Measurements from ENCODE around the gene ZNF652. TPM values are rescaled to one million over a fixed set of nuclear protein-coding genes. Genes with fewer than 3 reads are reported as not detected.
"Not testable (repeated sequence)": the region's sequence is repeated elsewhere in the genome, so short reads cannot be mapped to it uniquely, and the experiment has no call there.

ZNF652 gene
- total RNA-seq, 2 experiments from 2014 or later = 37.7 to 42.6 TPM

DNA sequence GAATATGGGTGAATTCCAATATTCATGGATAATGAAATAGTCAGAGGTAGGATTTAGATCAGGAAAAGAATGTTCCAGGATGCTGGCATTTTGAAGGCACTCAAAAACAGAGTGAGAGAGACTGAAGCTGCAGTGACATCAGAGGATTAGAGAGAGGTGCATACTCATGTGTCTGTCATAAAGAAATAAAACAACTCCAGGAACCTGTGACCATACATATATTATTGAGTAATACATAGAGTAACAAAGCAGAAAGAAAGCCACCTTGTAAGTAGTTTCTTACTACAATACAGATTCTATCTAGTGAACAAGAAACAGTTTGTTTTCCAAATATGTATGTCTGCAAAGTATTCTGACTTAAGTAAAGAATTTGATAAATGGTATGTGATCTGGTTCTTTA, 69.1 kb downstream of the ZNF652 start:
- ChIA-PET CTCF (interaction anchor here (0.6 to 3.4 kb wide), 3 partner anchors 102 to 113 kb away, joined by 3 to 20 read pairs (median 3); no protein-coding TSS in a partner anchor), POLR2A (no interaction called here)

DNA sequence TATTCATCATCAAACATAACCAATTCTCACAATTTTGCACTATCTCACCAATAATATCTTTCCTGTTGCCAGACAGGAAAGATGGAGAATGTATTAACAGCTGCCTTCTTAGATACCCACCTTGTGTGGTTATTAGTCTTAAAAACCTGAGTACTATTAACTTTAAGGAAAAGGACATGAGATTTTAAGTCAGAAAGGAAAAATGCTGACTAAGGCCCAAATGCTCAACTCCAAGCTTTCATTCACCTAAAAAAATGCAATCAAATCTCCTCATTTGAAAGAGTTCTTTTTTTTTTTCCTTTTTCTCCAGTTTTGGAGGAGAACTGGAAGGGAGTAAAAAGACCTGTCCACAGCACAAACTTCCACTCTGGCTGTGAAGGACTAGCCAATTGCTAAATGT, 70.1 kb downstream of the ZNF652 start:
- Mint-ChIP-seq H3K27ac (no peak overlapping the region), H3K36me3 (ENCODE audit: low read depth) (peaks cover 11% of the 10 kb centered on the region), H3K27me3 (no peaks in the 10 kb centered on the region), H3K9me3 (no peaks in the 10 kb centered on the region), H3K4me1 (peaks cover 7% of the 10 kb centered on the region), H3K4me3 (no peak overlapping the region)
- POLR2A ChIA-PET = interaction anchor here (1.1 kb wide), 1 partner anchor 32 kb away, joined by 3 read pairs; no protein-coding TSS in a partner anchor
- no peak for DNase-seq
- CTCF ChIA-PET = interaction anchor here (1.0 to 3.4 kb wide), 3 partner anchors 9 to 264 kb away, joined by 4 to 20 read pairs (median 9); no protein-coding TSS in a partner anchor

More for the DNA sequence above, 69.1 kb downstream of the ZNF652 start:
- H3K27ac Mint-ChIP-seq = no peak overlapping the region
- no peak overlapping the region for H3K4me3 Mint-ChIP-seq
- peaks cover 7% of the 10 kb centered on the region for H3K4me1 Mint-ChIP-seq
- H3K9me3 Mint-ChIP-seq = no peaks in the 10 kb centered on the region
- H3K36me3 Mint-ChIP-seq (ENCODE audit: low read depth) = peaks cover 14% of the 10 kb centered on the region
- no peak for DNase-seq
- H3K27me3 Mint-ChIP-seq = no peaks in the 10 kb centered on the region

DNA sequence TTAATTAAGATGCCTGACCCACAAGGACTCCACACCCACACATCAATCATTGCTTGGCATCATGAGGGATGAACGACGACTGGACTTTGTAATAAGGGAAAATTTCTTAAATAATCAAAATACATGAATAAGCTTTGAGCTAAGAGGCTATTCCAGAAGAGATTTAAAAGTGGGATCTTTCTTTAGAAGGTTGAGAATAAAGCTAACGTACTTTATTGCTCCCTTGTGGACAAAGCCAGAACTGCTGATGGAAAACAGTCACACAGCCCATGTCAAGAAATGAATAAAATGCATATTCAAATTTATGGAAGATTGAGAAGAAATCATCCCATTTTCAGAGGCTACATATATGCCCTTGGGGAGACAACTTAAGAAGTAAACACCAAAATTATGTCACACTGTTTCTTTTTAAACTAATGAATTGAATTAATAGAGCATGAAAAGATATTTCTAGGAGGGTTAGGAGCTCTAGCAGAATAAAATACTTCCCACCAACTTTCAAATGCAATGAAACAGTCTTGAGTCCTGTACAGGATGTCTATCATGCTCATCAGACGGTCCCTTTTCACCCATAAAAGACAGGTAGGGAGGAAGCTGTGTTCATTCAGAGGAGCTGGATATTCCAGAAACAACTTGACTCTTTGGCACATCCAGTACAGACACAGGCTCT, 71.2 kb downstream of the ZNF652 start:
- ChIA-PET CTCF (interaction anchor here (0.5 to 3.4 kb wide), 13 partner anchors 10 to 410 kb away, joined by 3 to 20 read pairs (median 4); no protein-coding TSS in a partner anchor), POLR2A (interaction anchor here (1.1 to 1.3 kb wide), 2 partner anchors 31 to 123 kb away, joined by 3 read pairs; partner anchors contain the start of gene PHB1)
- Mint-ChIP-seq H3K9me3 (no peaks in the 10 kb centered on the region), H3K27ac (no peak overlapping the region), H3K4me1 (peaks cover 7% of the 10 kb centered on the region), H3K27me3 (no peaks in the 10 kb centered on the region), H3K36me3 (ENCODE audit: low read depth) (peaks cover 11% of the 10 kb centered on the region), H3K4me3 (no peak overlapping the region)
- no peak for DNase-seq

DNA sequence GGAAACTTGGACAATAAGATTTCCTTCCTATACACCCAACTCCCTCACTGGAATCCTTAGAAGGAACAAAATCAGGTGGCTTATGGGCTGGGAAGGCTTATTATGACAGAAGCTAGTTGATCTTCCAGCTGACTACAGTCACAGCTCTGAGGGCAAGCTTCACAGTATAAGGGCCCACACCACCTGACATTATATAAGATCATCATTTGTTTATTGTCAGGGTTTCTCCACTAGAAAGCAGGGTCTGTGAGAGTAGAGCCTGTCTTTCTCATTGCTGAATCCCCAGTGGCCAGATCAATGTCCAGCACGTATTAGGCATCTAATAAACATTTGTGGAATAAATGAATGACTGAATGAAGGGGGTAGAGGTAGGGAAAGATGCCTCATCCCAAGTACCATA, 73.7 kb downstream of the ZNF652 start:
- peaks cover 7% of the 10 kb centered on the region for H3K36me3 Mint-ChIP-seq (ENCODE audit: low read depth)
- no peaks in the 10 kb centered on the region for H3K9me3 Mint-ChIP-seq
- no peak overlapping the region for H3K27ac Mint-ChIP-seq
- no peak for DNase-seq
- no peak overlapping the region for H3K4me3 Mint-ChIP-seq
- H3K27me3 Mint-ChIP-seq = no peaks in the 10 kb centered on the region
- POLR2A ChIA-PET = no interaction called here
- CTCF ChIA-PET = no interaction called here
- H3K4me1 Mint-ChIP-seq = peaks cover 3% of the 10 kb centered on the region

DNA sequence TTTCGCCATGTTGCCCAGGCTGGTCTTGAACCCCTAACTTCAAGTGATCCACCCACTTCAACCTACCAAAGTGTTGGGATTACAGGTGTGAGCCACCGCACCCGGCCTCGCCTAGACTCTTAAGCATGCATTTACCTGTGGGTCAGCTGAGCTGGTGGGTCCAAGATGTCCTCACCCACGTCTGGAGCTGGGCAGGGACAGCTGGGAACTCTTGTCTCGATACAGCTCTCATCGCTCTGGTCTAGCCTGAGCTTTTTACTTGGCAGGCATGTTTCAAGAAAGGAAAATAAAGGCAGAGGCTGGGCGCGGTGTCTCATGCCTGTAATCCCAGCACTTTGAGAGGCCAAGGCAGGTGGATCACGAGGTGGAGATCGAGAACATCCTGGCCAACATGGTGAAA, 74.6 kb downstream of the ZNF652 start:
- no peak for DNase-seq
- Mint-ChIP-seq H3K27ac (no peak overlapping the region), H3K4me1 (peaks cover 2% of the 10 kb centered on the region), H3K27me3 (no peaks in the 10 kb centered on the region), H3K4me3 (no peak overlapping the region), H3K9me3 (no peaks in the 10 kb centered on the region), H3K36me3 (ENCODE audit: low read depth) (peaks cover 7% of the 10 kb centered on the region)
- ChIA-PET CTCF (no interaction called here), POLR2A (interaction anchor here (0.6 kb wide), 1 partner anchor 93 kb away, joined by 4 read pairs; no protein-coding TSS in a partner anchor)

DNA sequence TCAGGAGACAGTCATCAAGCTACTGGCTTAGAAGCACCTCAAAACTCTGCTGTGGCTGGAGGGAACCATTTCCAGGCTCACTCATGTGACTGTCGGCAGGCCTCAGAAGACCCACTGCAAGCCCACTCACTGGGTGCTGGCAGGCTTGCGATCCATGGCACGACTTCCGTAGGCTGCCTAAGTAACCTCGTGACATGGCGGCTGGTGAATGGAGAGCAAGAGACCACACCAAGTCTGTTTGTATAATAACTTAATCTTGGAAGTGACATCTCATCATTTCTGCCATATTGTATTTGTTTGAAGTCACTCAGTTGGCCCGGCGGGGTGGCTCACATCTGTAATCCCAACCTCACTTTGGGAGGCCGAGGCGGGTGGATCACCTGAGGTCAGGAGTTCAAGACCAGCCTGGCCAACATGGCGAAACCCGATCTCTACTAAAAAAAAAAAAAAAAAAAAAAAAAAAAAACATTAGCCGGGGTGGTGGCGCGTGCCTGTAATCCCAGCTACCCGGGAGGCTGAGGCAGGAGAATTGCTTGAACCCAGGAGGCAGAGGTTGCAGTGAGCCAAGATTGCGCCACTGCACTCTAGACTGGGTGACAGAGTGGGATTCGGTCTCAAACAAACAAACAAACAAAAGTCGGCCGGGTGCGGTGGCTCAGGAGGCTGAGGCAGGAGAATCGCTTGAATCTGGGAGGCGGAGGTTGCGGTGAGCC, 75.6 kb downstream of the ZNF652 start:
- H3K4me1 Mint-ChIP-seq; CTCF ChIA-PET; H3K4me3 Mint-ChIP-seq; DNase-seq; H3K27me3 Mint-ChIP-seq; H3K27ac Mint-ChIP-seq; H3K9me3 Mint-ChIP-seq; H3K36me3 Mint-ChIP-seq (ENCODE audit: low read depth): not testable (repeated sequence)
- POLR2A ChIA-PET = interaction anchor here (0.6 kb wide), 1 partner anchor 94 kb away, joined by 4 read pairs; no protein-coding TSS in a partner anchor

DNA sequence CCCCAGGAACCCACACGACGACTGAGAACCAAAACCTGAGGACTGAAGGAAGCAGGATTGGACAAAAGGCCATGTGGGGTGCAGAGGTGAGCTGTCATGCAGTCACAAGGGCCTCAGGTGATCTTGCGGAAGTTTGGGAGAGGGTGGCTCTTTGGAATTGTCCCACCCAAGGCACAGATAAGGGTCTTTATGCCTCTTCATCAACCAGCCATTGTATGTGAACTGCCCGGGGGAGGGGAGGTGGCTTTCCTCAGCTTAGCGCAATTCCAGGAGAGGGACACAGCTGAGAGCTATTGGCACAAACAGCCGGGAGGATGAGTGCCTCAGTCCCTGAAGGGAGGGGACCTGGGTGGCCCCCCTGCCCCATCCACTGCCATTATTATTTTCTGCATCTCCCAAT, 76.3 kb downstream of the ZNF652 start:
- Mint-ChIP-seq H3K27ac (no peak overlapping the region), H3K36me3 (ENCODE audit: low read depth) (no peaks in the 10 kb centered on the region), H3K27me3 (no peaks in the 10 kb centered on the region), H3K9me3 (no peaks in the 10 kb centered on the region), H3K4me3 (no peak overlapping the region), H3K4me1 (no peaks in the 10 kb centered on the region)
- POLR2A ChIA-PET = no interaction called here
- no peak for DNase-seq
- CTCF ChIA-PET = no interaction called here

DNA sequence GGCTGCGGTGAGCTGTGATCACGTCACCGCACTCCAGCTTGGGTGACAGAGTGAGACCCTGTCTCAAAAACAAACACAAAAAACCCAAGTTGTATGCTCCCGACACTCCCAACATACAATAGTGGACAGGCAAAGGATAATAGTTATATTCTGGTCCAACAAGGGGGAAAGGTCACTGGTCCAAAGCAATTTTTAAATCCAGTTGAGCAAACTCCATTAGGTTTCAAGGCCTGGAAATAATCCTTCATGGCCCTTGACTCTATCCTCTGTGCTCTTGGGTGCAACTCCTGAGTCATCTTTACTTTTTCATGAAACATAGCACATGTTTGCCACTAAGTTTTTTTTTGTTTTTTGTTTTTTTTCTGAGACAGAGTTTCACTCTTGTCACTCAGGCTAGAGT, 81.1 kb downstream of the ZNF652 start:
- Mint-ChIP-seq H3K27ac (no peak overlapping the region), H3K9me3 (no peaks in the 10 kb centered on the region), H3K4me3 (no peak overlapping the region), H3K27me3 (no peaks in the 10 kb centered on the region), H3K36me3 (ENCODE audit: low read depth) (no peaks in the 10 kb centered on the region), H3K4me1 (no peaks in the 10 kb centered on the region)
- POLR2A ChIA-PET = no interaction called here
- CTCF ChIA-PET = no interaction called here
- DNase-seq = no peak

DNA sequence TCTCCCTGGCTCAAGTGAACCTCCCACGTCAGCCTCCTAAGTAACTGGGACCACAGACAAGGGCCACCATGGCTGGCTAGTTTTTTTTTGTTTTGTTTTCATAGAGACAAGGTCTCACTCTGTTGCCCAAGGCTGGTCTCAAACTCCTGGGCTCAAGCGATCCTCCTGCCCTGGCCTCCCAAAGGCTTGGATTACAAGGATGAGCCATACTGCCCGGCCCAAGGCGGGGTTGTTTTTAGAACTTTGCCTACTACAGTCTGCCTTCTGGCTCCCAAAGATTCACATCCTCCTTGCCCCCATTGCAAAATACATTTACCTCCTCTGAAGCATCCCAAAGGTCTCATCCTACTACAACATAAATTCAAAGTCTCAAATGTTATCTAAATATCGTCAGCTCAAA, 82.0 kb downstream of the ZNF652 start:
- no peak overlapping the region for H3K4me3 Mint-ChIP-seq
- H3K4me1 Mint-ChIP-seq = no peaks in the 10 kb centered on the region
- no peaks in the 10 kb centered on the region for H3K27me3 Mint-ChIP-seq
- H3K9me3 Mint-ChIP-seq = no peaks in the 10 kb centered on the region
- DNase-seq = no peak
- ChIA-PET POLR2A (no interaction called here), CTCF (no interaction called here)
- no peaks in the 10 kb centered on the region for H3K36me3 Mint-ChIP-seq (ENCODE audit: low read depth)
- H3K27ac Mint-ChIP-seq = no peak overlapping the region

DNA sequence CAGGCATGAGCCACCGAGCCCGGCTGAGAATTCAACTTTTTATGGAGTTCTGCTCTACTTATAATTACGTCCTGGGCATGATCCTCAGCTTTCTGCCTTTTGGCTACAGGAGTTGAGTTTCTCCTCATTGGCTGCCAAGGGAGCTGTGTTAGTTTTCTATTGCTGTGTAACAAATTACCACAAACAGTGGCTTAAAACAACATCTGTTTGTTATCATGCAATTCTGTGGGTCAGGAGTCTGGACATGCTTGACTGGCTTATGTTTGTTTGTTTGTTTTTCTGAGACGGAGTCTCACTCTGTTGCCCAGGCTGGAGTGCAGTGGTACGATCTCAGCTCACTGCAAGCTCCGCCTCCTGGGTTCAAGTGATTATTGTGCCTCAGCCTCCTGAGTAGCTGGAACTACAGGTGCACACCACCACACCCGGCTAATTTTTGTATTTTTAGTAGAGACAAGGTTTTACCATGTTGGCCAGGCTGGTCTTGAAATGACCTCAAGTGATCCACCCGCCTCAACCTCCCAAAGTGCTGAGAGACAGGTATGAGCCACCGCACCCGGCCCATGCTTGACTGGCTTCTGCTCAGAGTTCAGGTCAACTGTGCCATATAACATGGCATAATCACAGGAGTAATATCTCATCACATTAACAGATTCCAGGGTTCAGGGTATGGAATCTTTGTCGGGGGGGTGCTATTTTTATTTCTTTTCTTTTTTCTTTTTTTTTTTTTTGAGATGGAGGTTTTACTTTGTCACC, 82.6 kb downstream of the ZNF652 start:
- H3K4me1 Mint-ChIP-seq; CTCF ChIA-PET; H3K9me3 Mint-ChIP-seq; H3K27ac Mint-ChIP-seq; H3K36me3 Mint-ChIP-seq (ENCODE audit: low read depth); DNase-seq; H3K4me3 Mint-ChIP-seq; H3K27me3 Mint-ChIP-seq: not testable (repeated sequence)
- POLR2A ChIA-PET = interaction anchor here (1.5 kb wide), 1 partner anchor 19 kb away, joined by 4 read pairs; no protein-coding TSS in a partner anchor

DNA sequence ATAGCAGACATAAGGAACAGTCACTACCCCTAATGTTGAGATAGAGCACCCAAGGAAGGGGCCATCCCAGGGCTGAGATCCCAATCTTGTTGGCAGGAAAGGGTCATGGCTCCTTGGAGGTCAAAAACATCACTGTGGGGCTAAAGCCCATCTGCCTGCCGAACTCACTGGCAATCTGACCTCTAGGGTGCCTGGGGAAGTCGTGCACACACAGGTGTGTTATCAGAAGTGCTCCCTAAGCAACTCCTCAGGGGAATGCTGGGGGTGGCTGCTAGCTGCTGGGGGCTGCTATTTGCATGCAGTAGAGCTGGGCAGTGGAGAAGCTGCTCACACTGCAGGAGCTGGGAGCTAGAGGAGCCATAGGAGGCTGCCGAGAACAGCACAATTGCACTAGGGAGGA, 84.0 kb downstream of the ZNF652 start:
- no peaks in the 10 kb centered on the region for H3K4me1 Mint-ChIP-seq
- ChIA-PET POLR2A (interaction anchor here (1.5 kb wide), 1 partner anchor 18 kb away, joined by 4 read pairs; no protein-coding TSS in a partner anchor), CTCF (no interaction called here)
- no peaks in the 10 kb centered on the region for H3K36me3 Mint-ChIP-seq (ENCODE audit: low read depth)
- H3K27me3 Mint-ChIP-seq = no peaks in the 10 kb centered on the region
- no peaks in the 10 kb centered on the region for H3K9me3 Mint-ChIP-seq
- H3K27ac Mint-ChIP-seq = no peak overlapping the region
- no peak for DNase-seq
- H3K4me3 Mint-ChIP-seq = no peak overlapping the region

DNA sequence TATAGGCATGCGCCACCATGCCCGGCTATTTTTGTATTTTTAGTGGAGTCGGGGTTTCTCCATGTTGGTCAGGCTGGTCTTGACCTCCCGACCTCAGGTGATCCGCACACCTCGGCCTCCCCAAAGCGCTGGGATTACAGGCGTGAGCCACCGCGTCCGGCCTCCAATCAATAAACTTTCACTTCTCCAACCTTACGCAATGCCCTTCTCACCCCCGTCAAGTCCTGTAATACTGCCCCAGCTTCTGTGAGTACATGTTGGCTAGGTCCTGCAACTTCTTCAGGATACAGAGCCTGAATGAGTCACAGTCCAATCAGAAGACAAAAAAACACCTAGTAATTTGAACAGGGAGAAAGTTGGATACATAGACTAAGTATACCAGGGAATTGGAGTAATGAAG, 84.4 kb downstream of the ZNF652 start:
- no peak overlapping the region for H3K4me3 Mint-ChIP-seq
- no peak overlapping the region for H3K27ac Mint-ChIP-seq
- CTCF ChIA-PET = no interaction called here
- POLR2A ChIA-PET = interaction anchor here (1.5 kb wide), 1 partner anchor 17 kb away, joined by 4 read pairs; no protein-coding TSS in a partner anchor
- DNase-seq = no peak
- no peaks in the 10 kb centered on the region for H3K36me3 Mint-ChIP-seq (ENCODE audit: low read depth)
- H3K4me1 Mint-ChIP-seq = no peaks in the 10 kb centered on the region
- H3K9me3 Mint-ChIP-seq = no peaks in the 10 kb centered on the region
- H3K27me3 Mint-ChIP-seq = no peaks in the 10 kb centered on the region

DNA sequence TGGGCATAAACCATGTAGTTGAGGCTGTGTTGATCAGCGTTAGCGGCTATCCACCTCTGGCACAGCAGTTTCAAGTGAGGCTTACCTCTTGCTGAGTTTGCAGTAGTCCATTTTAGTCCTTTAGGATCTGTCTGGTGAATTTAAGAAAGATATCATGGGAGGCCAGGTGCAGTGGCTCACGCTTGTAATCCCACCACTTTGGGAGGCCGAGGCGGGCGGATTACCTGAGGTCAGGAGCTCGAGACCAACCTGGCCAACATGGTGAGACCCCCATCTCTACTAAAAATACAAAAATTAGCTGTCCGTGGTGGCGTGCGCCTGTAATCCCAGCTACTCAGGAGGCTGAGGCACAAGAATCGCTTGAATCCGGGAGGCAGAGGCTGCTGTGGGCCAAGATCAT, 86.1 kb downstream of the ZNF652 start:
- H3K4me1 Mint-ChIP-seq, CTCF ChIA-PET: not testable (repeated sequence)

More for the DNA sequence above, 86.1 kb downstream of the ZNF652 start:
- H3K27ac Mint-ChIP-seq; POLR2A ChIA-PET; H3K36me3 Mint-ChIP-seq (ENCODE audit: low read depth); H3K4me3 Mint-ChIP-seq; H3K27me3 Mint-ChIP-seq; H3K9me3 Mint-ChIP-seq; DNase-seq: not testable (repeated sequence)
